ENCODE results near the gene SLC15A5. TPM values are rescaled to one million over a fixed set of nuclear protein-coding genes. Genes with fewer than 3 reads are reported as not detected.

Gene SLC15A5, protein sequence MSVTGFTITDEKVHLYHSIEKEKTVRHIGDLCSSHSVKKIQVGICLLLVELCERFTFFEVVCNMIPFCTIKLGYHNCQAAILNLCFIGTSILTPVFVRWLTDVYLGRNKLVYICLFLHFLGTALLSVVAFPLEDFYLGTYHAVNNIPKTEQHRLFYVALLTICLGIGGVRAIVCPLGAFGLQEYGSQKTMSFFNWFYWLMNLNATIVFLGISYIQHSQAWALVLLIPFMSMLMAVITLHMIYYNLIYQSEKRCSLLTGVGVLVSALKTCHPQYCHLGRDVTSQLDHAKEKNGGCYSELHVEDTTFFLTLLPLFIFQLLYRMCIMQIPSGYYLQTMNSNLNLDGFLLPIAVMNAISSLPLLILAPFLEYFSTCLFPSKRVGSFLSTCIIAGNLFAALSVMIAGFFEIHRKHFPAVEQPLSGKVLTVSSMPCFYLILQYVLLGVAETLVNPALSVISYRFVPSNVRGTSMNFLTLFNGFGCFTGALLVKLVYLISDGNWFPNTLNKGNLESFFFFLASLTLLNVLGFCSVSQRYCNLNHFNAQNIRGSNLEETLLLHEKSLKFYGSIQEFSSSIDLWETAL
- not detected for total RNA-seq (2021; ENCODE audit: unreplicated experiment)
- polyA plus RNA-seq (2012; ENCODE audit: insufficient read length), result not detected
- not detected for Bru-seq, nascent RNA
- BruChase-seq, experiment 1, labeled RNA remaining after a 2-hour chase, result not detected
- BruChase-seq, experiment 2, labeled RNA remaining after a 6-hour chase, result not detected
- long read RNA-seq, result 0 reads

DNA sequence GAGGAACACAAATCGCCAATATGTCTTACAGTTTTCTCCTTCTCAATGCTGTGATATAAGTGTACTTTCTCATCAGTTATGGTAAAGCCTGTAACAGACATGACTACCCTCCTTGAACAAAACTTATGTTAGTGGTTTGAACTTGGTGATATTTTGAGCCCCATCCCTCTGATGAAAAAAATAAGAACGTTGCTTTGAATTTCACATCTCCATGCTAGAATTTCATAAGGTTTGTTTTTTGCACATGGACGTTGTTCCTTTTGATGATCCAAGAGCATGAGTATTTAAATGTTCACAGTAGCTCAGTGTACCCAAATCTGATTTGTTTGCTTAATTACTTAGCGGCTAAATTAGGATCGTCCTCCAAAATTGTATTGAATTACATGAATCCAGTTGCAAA lies at the start of gene SLC15A5:
SLC15A5 (minus strand) TSS at position 101 of the 400 bp plus-strand sequence; CDS start at position 101, 0 bp downstream.
- Histone ChIP-seq H3K4me1 (ENCODE audit: control insufficient read depth, insufficient read depth, low read length) (no peaks in the 10 kb centered on the region), H3K27me3 (ENCODE audit: control insufficient read depth, insufficient read depth, low read length) (no peaks in the 10 kb centered on the region), H3K36me3 (ENCODE audit: control insufficient read depth, insufficient read depth, low read length) (no peaks in the 10 kb centered on the region), H3K4me3 (ENCODE audit: low read depth in 2 of 2, low read length in 2 of 2) (no peak within 1 kb of the TSS), H3K27ac (ENCODE audit: low read length) (no peak within 1 kb of the TSS), H3K9me3 (ENCODE audit: control insufficient read depth, insufficient read depth, low read depth, low read length) (no peaks in the 10 kb centered on the region)
- POLR2A ChIA-PET, result no interaction called here
- BruUV-seq (replicated peaks), result no TSS peak
- no peak for DNase-seq (ENCODE audit: low read depth, low spot score)
- intact Hi-C loops (cut with micrococcal nuclease; ENCODE audit: unreplicated experiment), result no loop called here
- TF ChIP-seq CTCF (IDR thresholded peaks at IDR 0.05), result no peak
- TF ChIP-seq, protein P1, sequence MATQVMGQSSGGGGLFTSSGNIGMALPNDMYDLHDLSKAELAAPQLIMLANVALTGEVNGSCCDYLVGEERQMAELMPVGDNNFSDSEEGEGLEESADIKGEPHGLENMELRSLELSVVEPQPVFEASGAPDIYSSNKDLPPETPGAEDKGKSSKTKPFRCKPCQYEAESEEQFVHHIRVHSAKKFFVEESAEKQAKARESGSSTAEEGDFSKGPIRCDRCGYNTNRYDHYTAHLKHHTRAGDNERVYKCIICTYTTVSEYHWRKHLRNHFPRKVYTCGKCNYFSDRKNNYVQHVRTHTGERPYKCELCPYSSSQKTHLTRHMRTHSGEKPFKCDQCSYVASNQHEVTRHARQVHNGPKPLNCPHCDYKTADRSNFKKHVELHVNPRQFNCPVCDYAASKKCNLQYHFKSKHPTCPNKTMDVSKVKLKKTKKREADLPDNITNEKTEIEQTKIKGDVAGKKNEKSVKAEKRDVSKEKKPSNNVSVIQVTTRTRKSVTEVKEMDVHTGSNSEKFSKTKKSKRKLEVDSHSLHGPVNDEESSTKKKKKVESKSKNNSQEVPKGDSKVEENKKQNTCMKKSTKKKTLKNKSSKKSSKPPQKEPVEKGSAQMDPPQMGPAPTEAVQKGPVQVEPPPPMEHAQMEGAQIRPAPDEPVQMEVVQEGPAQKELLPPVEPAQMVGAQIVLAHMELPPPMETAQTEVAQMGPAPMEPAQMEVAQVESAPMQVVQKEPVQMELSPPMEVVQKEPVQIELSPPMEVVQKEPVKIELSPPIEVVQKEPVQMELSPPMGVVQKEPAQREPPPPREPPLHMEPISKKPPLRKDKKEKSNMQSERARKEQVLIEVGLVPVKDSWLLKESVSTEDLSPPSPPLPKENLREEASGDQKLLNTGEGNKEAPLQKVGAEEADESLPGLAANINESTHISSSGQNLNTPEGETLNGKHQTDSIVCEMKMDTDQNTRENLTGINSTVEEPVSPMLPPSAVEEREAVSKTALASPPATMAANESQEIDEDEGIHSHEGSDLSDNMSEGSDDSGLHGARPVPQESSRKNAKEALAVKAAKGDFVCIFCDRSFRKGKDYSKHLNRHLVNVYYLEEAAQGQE (IDR thresholded peaks at IDR 0.05; ENCODE audit: insufficient read depth in 1 of 2, low read depth in 2 of 2, low read length in 1 of 2), result no peak
- TF ChIP-seq TCF7L2 (IDR thresholded peaks at IDR 0.05; ENCODE audit: low read depth, low read length), result no peak
- TF ChIP-seq SIN3A (IDR thresholded peaks at IDR 0.05; ENCODE audit: borderline replicate concordance, insufficient read depth, low read depth, low read length), result no peak
- TF ChIP-seq POLR2AphosphoS5 (IDR thresholded peaks at IDR 0.05; ENCODE audit: low read depth, low read length), result no peak
- CTCF ChIA-PET, result no interaction called here
- in situ Hi-C loops (cut with HindIII; ENCODE audit: low pct_unique_long_range_greater_than_20kb, low sequenced_read_pairs), result no loop called here
- ATAC-seq, result no peak

DNA sequence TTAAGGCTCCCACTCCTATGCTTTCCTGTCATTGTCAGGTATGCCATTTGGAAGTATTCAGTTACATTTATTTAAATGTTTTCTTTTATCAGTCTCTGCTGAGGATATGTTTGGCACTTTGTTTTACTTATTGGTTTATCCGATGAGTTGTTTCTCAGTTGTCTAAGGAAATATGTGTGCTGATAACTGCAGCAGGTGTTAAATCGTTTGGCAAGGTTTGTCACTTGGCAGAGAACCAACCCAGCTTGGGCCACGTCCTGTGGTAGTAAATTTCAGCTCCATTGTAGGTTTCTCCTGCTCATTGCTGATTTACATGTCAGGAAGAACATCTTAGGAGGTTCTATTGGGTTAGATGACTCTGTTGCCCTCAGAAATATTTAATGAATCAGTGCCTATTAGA lies 47.9 kb upstream of the SLC15A5 start:
- intact Hi-C loops (cut with micrococcal nuclease; ENCODE audit: unreplicated experiment) (no loop called here), in situ Hi-C loops (cut with HindIII; ENCODE audit: low pct_unique_long_range_greater_than_20kb, low sequenced_read_pairs) (no loop called here)
- ChIA-PET POLR2A (no interaction called here), CTCF (no interaction called here)
- no peak for DNase-seq (ENCODE audit: low read depth, low spot score)
- Histone ChIP-seq H3K4me1 (ENCODE audit: control insufficient read depth, insufficient read depth, low read length) (no peaks in the 10 kb centered on the region), H3K36me3 (ENCODE audit: control insufficient read depth, insufficient read depth, low read length) (no peaks in the 10 kb centered on the region), H3K4me3 (ENCODE audit: low read depth in 2 of 2, low read length in 2 of 2) (no peak overlapping the region), H3K9me3 (ENCODE audit: control insufficient read depth, insufficient read depth, low read depth, low read length) (no peaks in the 10 kb centered on the region), H3K27ac (ENCODE audit: low read length) (no peak overlapping the region), H3K27me3 (ENCODE audit: control insufficient read depth, insufficient read depth, low read length) (no peaks in the 10 kb centered on the region)
- ATAC-seq, result no peak
- no TSS peak for BruUV-seq (replicated peaks)
- TF ChIP-seq POLR2AphosphoS5 (IDR thresholded peaks at IDR 0.05; ENCODE audit: low read depth, low read length) (no peak), TCF7L2 (IDR thresholded peaks at IDR 0.05; ENCODE audit: low read depth, low read length) (no peak), CTCF (IDR thresholded peaks at IDR 0.05) (no peak), SIN3A (IDR thresholded peaks at IDR 0.05; ENCODE audit: borderline replicate concordance, insufficient read depth, low read depth, low read length) (no peak)
- TF ChIP-seq, protein P1 (IDR thresholded peaks at IDR 0.05; ENCODE audit: insufficient read depth in 1 of 2, low read depth in 2 of 2, low read length in 1 of 2), result no peak
